ENCODE measurements around the gene GABRR3.

GABRR3 gene

GRCh38 chr3:98027085-98027446 lies 8.0 kb downstream of the GABRR3 start:
- no peak for DNase-seq (ENCODE audit: low spot score)
- no peak for TF ChIP-seq CTCF (IDR thresholded peaks at IDR 0.05; ENCODE audit: extremely low read depth, insufficient read depth, missing control alignments)
- in situ Hi-C loops (cut with MboI; ENCODE audit: low pct_unique_long_range_greater_than_20kb, low sequenced_read_pairs, unreplicated experiment): loop anchor here (25.0 kb wide), 3 partner anchors 560 to 960 kb away; partner anchors contain the start of gene CPOX

GRCh38 chr3:98026425-98027084 lies 8.6 kb downstream of the GABRR3 start:
- no peak for TF ChIP-seq CTCF (IDR thresholded peaks at IDR 0.05; ENCODE audit: extremely low read depth, insufficient read depth, missing control alignments)
- no peak for DNase-seq (ENCODE audit: low spot score)

GRCh38 chr3:98025392-98025945 lies 9.6 kb downstream of the GABRR3 start:
- no peak for DNase-seq (ENCODE audit: low spot score)
- in situ Hi-C loops (cut with MboI; ENCODE audit: low pct_unique_long_range_greater_than_20kb, low sequenced_read_pairs, unreplicated experiment): loop anchor here (25.0 kb wide), 3 partner anchors 562 to 962 kb away; partner anchors contain the start of gene CPOX

More at GRCh38 chr3:98026425-98027084, 8.6 kb downstream of the GABRR3 start:
- in situ Hi-C loops (cut with MboI; ENCODE audit: low pct_unique_long_range_greater_than_20kb, low sequenced_read_pairs, unreplicated experiment): loop anchor here (25.0 kb wide), 3 partner anchors 561 to 961 kb away; partner anchors contain the start of gene CPOX

GRCh38 chr3:98022978-98023820 lies 11.9 kb downstream of the GABRR3 start:
- in situ Hi-C loops (cut with MboI; ENCODE audit: low pct_unique_long_range_greater_than_20kb, low sequenced_read_pairs, unreplicated experiment): loop anchor here (5.0 kb wide), 1 partner anchor 231 kb away; no protein-coding TSS in a partner anchor
- peak; percentile 22 for DNase-seq (ENCODE audit: low spot score)
- TF ChIP-seq CTCF (IDR thresholded peaks at IDR 0.05; ENCODE audit: extremely low read depth, insufficient read depth, missing control alignments): peak; percentile 93

More at GRCh38 chr3:98025392-98025945, 9.6 kb downstream of the GABRR3 start:
- no peak for TF ChIP-seq CTCF (IDR thresholded peaks at IDR 0.05; ENCODE audit: extremely low read depth, insufficient read depth, missing control alignments)

- DNase-seq (ENCODE audit: low spot score): no peak
- in situ Hi-C loops (cut with MboI; ENCODE audit: low pct_unique_long_range_greater_than_20kb, low sequenced_read_pairs, unreplicated experiment): loop anchor here (5.0 kb wide), 1 partner anchor 230 kb away; no protein-coding TSS in a partner anchor
- TF ChIP-seq CTCF (IDR thresholded peaks at IDR 0.05; ENCODE audit: extremely low read depth, insufficient read depth, missing control alignments): no peak
Measured at GRCh38 chr3:98021830-98022560, 13.1 kb downstream of the GABRR3 start.

- no peak for DNase-seq (ENCODE audit: low spot score)
- TF ChIP-seq CTCF (IDR thresholded peaks at IDR 0.05; ENCODE audit: extremely low read depth, insufficient read depth, missing control alignments): no peak
- in situ Hi-C loops (cut with MboI; ENCODE audit: low pct_unique_long_range_greater_than_20kb, low sequenced_read_pairs, unreplicated experiment): loop anchor here (5.0 kb wide), 1 partner anchor 228 kb away; no protein-coding TSS in a partner anchor
Measured at GRCh38 chr3:98020412-98020811, 14.7 kb downstream of the GABRR3 start.
